ENCODE measurements around the gene ITGB5.

ITGB5 gene

DNA sequence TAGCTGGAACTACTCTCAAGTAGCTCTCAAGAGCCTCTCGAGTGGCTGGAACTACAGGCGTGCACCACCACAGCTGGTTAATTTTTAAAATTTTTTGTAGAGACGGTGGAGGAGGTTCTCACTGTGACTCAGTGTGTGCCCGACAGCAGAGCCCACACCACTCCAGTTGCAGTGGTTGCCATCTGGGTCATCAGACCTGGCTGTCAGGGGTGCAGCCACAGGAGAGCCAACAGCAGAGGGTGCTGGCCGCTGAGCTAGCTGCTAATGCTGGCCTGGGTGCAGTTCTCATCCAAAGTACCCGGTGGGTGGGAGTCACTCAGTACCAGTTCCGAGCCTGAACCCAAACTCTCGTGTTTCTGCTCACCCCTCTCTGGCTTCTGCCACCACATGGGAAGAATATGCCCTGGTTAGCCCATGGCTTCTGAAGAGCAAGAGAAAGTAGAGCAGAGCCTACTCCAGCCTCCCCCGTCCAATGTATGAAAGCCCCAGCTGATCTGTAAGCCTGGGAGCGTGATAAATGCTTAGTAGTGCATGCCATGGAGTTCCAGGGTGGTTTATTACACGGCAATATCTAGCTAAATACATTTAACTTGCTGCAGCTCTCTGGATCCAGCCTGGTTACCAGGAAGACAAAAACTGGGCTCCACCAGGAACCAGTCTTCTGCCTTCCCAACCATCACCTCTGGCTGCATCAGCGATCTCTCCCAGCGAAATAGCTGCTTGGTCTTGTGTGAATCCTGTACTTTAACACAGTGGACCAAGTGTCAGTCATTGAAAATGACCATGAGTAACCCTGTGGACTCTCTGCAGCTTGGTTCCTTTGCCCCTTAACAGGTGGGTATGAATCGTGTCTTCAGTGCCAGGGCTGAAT, 139.8 kb downstream of the ITGB5 start:
- DNase-seq (ENCODE audit: low spot score), result no peak

- DNase-seq (ENCODE audit: low spot score), result no peak
Measured at GRCh38 chr3:124745756-124746155, 141.4 kb downstream of the ITGB5 start.

DNA sequence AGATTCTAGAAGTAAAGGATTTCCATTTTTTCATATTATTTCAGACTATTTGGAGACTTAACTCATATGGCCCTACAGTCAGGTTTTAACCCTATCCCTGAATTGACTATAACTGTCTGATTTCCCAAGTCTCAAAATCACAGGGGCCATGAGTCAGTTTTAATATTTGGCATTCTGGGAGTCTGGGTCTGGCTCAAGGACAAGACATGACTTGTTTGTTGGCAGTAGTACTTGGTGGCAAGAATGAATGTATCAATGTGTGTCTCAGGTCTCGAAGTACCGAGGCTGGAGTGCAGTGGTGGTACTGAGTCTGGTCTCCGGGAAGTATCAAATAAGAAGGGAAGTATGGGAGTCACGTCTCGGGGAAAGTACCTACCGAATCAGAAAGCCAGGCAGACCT, 146.1 kb downstream of the ITGB5 start:
- no peak for DNase-seq (ENCODE audit: low spot score)

DNA sequence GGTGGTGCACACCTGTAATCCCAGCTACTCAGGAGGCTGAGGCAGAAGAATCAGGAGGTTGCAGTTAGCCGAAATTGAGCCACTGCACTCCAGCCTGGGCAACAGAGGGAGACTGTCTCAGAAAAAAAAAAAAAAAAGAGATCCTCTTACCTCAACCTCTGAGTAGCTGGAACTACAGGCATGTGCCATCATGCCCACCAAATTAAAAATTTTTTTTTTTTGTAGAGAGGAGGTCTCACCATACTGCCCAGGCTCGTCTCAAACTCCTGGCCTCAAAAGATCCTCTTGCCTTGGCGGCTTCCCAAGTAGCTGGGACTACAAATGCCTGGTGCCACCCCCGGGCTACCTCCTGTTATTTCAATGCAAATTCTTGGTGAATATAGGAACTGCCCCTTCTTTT, 155.4 kb downstream of the ITGB5 start:
- no peak for DNase-seq (ENCODE audit: low spot score)

- DNase-seq (ENCODE audit: low spot score), result no peak
Measured at GRCh38 chr3:124730941-124731297, 156.2 kb downstream of the ITGB5 start.

DNA sequence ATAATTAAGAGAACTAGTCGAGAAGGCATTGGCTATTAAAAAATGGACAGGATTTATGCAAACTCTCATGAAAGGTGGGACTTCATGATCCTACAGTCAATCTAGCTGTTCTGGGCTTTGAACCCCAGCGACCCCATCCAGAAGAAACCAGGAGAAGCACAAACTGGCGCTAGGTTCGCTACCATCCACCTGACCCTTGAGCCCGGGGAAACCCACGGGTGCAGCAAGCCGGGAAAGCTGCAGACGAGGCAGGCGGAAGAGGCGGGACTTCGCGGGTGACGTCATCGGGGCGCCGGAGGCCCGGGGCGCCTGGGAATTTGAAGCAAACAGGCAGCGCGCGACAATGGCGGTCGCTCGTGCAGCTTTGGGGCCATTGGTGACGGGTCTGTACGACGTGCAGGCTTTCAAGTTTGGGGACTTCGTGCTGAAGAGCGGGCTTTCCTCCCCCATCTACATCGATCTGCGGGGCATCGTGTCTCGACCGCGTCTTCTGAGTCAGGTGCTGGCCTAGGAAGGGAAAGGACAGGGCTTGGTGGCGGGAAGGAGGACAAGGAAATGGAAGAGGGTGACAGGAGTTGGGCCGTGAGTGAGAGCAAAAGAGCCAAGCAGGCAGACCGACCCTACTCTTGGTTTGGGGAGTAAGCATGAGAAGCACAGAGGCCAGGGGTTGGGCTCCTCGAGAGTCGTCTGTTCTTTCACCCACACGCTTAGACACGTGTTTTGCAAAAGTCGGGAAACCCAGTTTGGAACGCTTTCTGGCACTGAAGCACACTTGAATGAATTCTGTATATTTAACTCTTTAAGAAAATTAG, 156.8 kb downstream of the ITGB5 start, which contains the start of gene UMPS:
UMPS (plus strand) TSS at position 324 of the 812 bp plus-strand sequence; CDS start at position 344, 20 bp downstream.
- DNase-seq (ENCODE audit: low spot score), result peak; percentile 94

DNA sequence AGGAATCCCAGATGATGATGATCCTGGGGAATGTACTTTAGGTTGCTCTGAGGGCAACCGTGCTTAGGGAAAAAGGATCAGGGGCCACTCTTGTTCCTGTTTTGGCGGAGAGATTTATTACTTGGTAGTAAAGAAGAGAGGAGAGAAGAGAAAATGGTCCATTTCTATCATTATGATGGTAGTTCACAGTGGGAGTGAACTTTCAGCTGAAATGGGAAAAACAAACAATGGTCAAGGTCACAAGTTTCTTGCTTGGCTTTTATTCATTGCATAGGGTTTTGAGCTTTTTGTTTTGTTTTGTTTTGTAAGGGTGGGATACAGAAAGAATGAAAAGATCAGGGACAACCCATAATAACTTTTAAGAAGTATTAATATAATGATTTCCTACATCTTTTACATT, 164.6 kb downstream of the ITGB5 start:
- no peak for DNase-seq (ENCODE audit: low spot score)

- no peak for DNase-seq (ENCODE audit: low spot score)
Measured at GRCh38 chr3:124714223-124714853, 172.8 kb downstream of the ITGB5 start.
